Endothelial cell (in vitro differentiated cells): Measurements from ENCODE around the gene P3H3. TPM values are rescaled to one million over a fixed set of nuclear protein-coding genes. Genes with fewer than 3 reads are reported as not detected.

Experiments used
- DNase-seq: peaks from one replicate; pipeline ENCODE4 v3.0.0; 2021; ENCODE audit warnings: low spot score
- H3K27ac Mint-ChIP-seq: one replicate; pipeline ENCODE4 v1.8.0; 2021; ENCODE audit warnings: mixed read lengths, inconsistent platforms; ENCODE audit not compliant: unreplicated experiment
- H3K27me3 Mint-ChIP-seq: one replicate; pipeline ENCODE4 v1.8.0; 2021; ENCODE audit warnings: mild to moderate bottlenecking, moderate library complexity, mixed read lengths, inconsistent platforms; ENCODE audit not compliant: unreplicated experiment
- H3K36me3 Mint-ChIP-seq: one replicate; pipeline ENCODE4 v1.8.0; 2021; ENCODE audit warnings: mild to moderate bottlenecking, low read depth, mixed read lengths, inconsistent platforms; ENCODE audit not compliant: unreplicated experiment
- H3K4me1 Mint-ChIP-seq: one replicate; pipeline ENCODE4 v1.8.0; 2021; ENCODE audit warnings: mild to moderate bottlenecking, mixed read lengths, inconsistent platforms; ENCODE audit not compliant: unreplicated experiment
- H3K4me3 Mint-ChIP-seq: one replicate; pipeline ENCODE4 v1.8.0; 2021; ENCODE audit warnings: mild to moderate bottlenecking, mixed read lengths, inconsistent platforms; ENCODE audit not compliant: unreplicated experiment
- H3K9me3 Mint-ChIP-seq: one replicate; pipeline ENCODE4 v1.8.0; 2021; ENCODE audit warnings: mixed read lengths, inconsistent platforms; ENCODE audit not compliant: unreplicated experiment
- total RNA-seq: library from RNA; stranded (reverse); fragmentation: NEBNext Ultra II Directional; extraction: Animal tissue kit (Norgen Biotek cat#: 25700); gene quantifications from one replicate; pipeline ENCODE4 v1.2.1, GENCODE V29; 2021; ENCODE audit not compliant: unreplicated experiment
- TF ChIP-seq, protein P1 (sequence below): fragments of 200-600 bp; sonication (generic); IDR thresholded peaks from one replicate; pipeline ENCODE4 v1.5.0; 2021; ENCODE audit warnings: antibody characterized with exemption; ENCODE audit not compliant: unreplicated experiment

P3H3 gene
- total RNA-seq, 1 donor from 2014 or later = 48.8 TPM

DNA sequence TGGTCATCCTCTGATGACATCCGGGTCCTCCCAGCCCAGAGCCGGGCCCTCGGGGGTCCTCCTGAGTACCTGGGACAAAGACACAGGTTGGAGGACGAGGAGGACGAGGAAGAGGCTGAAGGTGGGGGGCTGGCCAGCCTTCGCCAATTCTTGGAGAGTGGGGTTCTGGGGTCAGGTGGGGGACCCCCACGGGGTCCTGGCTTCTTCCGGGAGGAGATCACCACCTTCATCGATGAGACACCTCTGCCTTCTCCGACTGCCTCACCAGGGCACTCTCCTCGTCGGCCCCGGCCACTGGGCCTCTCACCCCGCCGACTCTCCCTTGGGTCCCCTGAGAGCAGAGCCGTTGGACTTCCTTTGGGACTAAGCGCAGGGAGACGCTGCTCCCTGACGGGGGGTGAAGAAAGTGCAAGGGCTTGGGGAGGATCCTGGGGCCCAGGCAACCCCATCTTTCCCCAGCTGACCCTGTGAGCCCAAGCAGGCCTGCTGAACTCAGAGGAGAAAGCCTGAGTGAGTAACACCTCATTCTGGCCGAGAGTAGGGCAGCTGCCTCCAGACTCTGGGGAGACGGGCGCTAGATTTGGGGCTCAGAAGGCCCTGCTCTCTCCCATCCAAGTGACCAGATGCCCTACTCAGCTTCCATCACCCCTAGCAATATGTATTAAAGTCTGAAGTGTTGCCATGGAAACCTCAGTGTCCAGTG, 1.3 kb upstream of the P3H3 start:
- Mint-ChIP-seq H3K4me3 (peak overlapping the region; percentile 86), H3K36me3 (peaks cover 18% of the 10 kb centered on the region), H3K27me3 (peaks cover 27% of the 10 kb centered on the region), H3K27ac (peak overlapping the region; percentile 80), H3K9me3 (no peaks in the 10 kb centered on the region), H3K4me1 (peaks cover 37% of the 10 kb centered on the region)
- TF ChIP-seq, protein P1, sequence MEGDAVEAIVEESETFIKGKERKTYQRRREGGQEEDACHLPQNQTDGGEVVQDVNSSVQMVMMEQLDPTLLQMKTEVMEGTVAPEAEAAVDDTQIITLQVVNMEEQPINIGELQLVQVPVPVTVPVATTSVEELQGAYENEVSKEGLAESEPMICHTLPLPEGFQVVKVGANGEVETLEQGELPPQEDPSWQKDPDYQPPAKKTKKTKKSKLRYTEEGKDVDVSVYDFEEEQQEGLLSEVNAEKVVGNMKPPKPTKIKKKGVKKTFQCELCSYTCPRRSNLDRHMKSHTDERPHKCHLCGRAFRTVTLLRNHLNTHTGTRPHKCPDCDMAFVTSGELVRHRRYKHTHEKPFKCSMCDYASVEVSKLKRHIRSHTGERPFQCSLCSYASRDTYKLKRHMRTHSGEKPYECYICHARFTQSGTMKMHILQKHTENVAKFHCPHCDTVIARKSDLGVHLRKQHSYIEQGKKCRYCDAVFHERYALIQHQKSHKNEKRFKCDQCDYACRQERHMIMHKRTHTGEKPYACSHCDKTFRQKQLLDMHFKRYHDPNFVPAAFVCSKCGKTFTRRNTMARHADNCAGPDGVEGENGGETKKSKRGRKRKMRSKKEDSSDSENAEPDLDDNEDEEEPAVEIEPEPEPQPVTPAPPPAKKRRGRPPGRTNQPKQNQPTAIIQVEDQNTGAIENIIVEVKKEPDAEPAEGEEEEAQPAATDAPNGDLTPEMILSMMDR = no peak
- DNase-seq = peak; percentile 4

DNA sequence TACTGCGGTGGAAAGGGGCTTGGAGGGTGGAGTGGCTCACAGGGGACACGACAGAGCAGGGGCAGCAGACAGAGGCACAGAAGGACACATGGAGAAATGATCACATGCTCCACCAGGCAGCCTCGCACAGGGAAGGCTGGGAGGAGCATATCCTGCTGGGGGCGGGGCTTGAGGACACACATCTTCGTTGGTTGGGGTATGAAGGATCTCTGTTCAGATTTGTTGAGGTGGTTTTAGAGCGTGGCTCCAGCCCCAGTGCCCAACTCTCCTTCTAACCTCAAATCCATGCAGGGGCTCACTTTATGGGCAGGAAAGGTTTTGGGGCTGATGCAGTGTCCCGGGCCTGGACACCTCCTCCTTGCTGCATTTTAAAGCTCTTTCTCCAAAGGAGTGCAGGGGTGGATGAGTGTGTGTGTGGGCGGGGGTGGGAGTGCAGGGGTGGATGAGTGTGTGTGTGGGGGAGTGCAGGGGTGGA, 733 bp upstream of the P3H3 start:
- Mint-ChIP-seq H3K4me3 (peak overlapping the region; percentile 86), H3K9me3 (no peaks in the 10 kb centered on the region), H3K4me1 (peaks cover 35% of the 10 kb centered on the region), H3K36me3 (peaks cover 22% of the 10 kb centered on the region), H3K27ac (peak overlapping the region; percentile 80), H3K27me3 (peaks cover 27% of the 10 kb centered on the region)
- TF ChIP-seq, protein P1 = no peak
- peak; percentile 67 for DNase-seq

DNA sequence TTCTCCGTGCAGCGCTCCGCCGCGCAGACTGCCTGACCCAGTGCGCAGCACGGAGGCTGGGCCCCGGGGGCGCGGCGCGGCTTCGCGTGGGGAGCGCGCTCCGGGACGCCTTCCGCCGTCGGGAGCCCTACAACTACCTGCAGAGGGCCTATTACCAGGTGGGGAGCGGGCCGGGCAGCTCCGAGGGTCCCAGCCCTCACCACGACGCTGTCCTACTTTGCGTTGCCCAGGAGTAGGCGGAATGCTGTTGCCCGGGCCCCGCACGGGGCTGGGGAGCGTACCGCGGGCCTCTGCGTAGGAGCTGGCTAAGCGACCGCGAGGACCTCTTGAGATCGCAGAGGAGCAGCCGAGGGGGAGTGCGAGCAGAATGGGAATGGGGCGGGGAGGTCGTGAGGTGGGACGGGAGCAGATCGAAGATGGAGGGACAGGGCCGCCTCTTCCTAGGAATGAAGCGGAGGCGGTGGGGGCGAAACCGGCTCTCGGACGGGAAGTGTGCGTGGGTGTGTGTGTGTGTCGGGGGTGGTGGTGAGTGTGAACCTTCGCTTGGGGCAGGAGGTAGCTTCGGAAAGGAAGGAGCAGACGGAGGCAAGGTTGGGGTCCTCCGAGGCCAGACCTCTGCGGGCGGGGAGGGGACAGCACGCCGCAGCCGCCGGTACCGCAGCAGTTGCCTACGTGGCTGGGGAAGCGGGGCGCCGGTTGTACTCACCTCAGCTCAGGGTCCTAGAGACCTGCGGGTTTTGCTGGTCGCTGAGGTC, 751 bp downstream of the P3H3 start:
- peaks cover 29% of the 10 kb centered on the region for H3K4me1 Mint-ChIP-seq
- peaks cover 25% of the 10 kb centered on the region for H3K27me3 Mint-ChIP-seq
- H3K27ac Mint-ChIP-seq = peak overlapping the region; percentile 82
- peak; percentile 52 for DNase-seq
- H3K36me3 Mint-ChIP-seq = peaks cover 22% of the 10 kb centered on the region
- H3K4me3 Mint-ChIP-seq = peak overlapping the region; percentile 99
- no peaks in the 10 kb centered on the region for H3K9me3 Mint-ChIP-seq
- TF ChIP-seq, protein P1 = no peak

DNA sequence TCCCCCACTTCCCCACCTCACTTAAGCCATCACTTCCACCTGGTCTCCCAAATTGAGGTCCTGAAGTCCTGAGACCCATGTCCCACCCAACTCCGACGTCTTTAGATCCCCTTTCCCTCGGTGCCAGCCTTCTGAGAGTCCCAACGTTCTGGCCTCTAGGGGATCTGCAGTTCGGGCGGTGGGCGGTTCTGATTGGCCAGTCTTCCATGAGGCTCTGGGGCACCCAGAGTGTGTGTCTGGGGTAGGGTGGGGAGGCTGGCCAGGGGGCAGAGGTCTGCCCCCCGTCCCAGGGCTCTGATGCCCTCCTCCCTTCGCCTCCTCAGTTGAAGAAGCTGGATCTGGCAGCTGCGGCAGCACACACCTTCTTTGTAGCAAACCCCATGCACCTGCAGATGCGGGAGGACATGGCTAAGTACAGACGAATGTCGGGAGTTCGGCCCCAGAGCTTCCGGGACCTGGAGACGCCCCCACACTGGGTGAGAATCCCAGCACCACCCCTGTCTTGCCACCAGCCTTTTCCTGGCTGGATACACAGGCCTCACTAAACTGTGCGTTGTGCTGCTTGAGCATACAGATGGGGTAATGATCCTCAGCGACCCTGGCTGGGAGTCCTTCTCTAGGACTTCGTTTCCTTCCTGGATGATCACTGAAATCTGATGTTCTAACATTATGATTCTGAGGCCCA, 1.5 kb downstream of the P3H3 start:
- Mint-ChIP-seq H3K4me3 (peak overlapping the region; percentile 99), H3K27ac (peak overlapping the region; percentile 82), H3K9me3 (no peaks in the 10 kb centered on the region), H3K4me1 (peaks cover 27% of the 10 kb centered on the region), H3K27me3 (peaks cover 25% of the 10 kb centered on the region), H3K36me3 (peaks cover 21% of the 10 kb centered on the region)
- TF ChIP-seq, protein P1 = no peak
- no peak for DNase-seq
